Pulmonary artery endothelial cell (primary cell): Measurements from ENCODE around the gene PARD6G. TPM values are rescaled to one million over a fixed set of nuclear protein-coding genes. Genes with fewer than 3 reads are reported as not detected.
"Not testable (repeated sequence)": the region's sequence is repeated elsewhere in the genome, so short reads cannot be mapped to it uniquely, and the experiment has no call there.

Experiments used
- DNase-seq: peaks from one replicate; pipeline ENCODE4 v3.0.0-alpha.2; 2011; ENCODE audit warnings: low read depth, low spot score
- total RNA-seq: library from RNA; depleted of rRNA; stranded (reverse); fragments of >200 nt; gene quantifications from 2 replicates; pipeline ENCODE4 v1.2.3, GENCODE V29; 2014

Gene PARD6G, protein sequence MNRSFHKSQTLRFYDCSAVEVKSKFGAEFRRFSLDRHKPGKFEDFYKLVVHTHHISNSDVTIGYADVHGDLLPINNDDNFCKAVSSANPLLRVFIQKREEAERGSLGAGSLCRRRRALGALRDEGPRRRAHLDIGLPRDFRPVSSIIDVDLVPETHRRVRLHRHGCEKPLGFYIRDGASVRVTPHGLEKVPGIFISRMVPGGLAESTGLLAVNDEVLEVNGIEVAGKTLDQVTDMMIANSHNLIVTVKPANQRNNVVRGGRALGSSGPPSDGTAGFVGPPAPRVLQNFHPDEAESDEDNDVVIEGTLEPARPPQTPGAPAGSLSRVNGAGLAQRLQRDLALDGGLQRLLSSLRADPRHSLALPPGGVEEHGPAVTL
- total RNA-seq, result 0.56 and 0.99 TPM in 2 replicates

DNA sequence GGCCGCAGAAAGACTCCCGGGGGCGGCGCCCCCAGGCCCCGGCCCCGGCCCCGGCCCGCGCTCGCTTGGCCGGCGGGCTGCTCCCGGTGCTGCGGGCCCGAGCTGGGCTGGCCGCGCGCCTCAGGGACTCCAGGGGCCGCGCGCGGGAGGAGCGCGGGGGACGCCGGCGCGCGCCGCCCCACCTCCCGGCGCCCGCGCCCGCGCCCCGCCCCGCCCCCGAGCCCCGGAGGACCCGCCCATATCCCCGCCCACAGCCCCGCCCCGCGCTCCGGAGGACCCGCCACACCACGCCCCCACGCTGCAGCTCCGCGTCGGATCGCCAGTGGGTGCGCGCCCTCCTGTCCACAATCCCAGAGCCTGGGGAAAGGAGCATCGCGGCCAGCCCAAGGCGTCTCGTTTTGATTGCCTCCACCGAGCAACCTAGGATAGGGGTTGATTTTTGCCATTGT is at the start of gene PARD6G:
Gene PARD6G, minus strand, starts transcription at position 122 of the 449 bp plus-strand sequence. CDS start 166 bp downstream, outside the sequence.
- no peak for DNase-seq

- not testable (repeated sequence) for DNase-seq
Measured at GRCh38 chr18:80262241-80263033, 15.1 kb upstream of the PARD6G start.

- no peak for DNase-seq
Measured at GRCh38 chr18:80259610-80260009, 12.3 kb upstream of the PARD6G start.

DNA sequence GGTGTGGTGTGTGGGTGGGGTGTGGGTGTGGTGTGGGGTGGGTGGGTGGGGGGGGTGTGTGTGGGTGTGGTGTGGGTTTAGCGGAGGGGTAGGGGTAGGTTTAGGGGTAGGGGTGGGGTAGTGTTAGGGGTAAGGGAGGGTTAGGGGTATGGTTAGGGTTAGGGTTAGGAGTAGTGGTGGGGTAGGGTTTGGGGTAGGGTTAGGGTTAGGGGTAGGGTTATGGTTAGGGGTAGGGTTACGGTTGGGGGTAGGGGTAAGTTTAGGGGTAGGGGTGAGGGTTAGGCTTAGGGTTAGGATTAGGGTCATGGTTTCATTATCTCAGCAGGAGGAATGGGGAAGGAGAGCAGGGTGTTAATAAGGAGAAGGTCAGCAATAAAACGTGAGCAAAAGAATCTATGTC is 11.3 kb upstream of the PARD6G start:
- no peak for DNase-seq

DNA sequence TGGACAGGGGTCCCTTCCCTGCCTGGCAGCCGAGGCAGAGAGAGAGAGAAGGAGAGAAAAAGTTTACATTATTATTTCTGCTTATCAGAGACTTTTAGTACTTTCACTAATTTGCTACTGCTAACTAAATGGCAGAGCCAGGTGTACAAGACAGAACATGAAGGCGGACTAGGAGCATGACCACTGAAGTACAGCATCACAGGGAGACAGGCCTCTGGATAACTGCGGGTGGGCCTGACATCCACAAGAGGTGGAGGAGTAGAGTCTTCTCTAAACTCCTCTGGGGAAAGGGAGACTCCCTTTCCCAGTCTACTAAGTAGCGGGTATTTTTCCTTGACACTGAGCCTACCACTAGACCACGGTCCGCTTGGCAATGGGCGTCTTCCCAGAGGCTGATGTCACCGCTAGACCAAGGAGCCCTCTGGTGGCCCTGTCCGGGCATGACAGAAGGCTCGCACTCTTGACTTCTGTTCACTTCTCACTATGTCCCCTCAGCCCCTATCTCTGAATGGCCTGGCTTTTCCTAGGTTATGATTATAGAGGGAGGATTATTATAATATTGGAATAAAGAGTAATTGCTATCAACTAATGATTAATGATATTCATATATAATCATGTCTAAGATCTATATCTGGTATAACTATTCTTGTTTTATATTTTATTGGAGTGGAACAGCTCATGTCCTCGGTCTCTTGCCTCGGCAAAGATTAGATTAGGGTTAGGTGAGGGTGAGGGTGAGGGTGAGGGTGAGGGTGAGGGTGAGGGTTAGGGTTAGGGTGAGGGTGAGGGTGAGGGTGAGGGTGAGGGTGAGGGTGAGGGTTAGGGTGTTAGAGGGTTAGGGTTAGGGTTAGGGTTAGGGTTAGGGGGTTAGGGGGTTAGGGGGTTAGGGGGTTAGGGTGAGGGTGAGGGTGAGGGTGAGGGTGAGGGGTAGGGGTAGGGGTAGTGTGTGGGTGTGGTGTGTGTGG is 10.5 kb upstream of the PARD6G start:
- peak; percentile 7 for DNase-seq

GRCh38 chr18:80254971-80255500 is 7.7 kb upstream of the PARD6G start:
- no peak for DNase-seq

GRCh38 chr18:80253871-80254492 is 6.7 kb upstream of the PARD6G start:
- DNase-seq, result no peak

GRCh38 chr18:80253236-80253635 is 5.9 kb upstream of the PARD6G start:
- no peak for DNase-seq

DNA sequence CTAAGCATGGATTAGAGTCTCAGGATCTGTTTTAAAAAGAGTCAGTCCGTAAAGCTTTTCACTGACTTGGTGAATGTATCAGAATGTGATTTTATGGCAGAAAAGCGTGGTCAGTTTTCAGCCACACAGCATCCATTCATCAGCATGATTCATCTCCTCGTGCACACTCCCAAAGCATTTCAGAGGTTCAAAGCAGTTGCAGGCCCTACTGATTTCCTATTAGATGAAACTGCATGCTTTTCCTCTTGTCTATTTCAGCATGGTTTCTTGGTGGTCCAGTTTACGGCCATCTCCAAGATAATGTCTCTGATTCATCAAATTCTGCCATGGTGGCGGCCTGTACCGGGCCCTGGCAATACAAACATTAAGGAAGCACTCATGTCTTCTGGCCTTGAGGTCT is 4.8 kb upstream of the PARD6G start:
- DNase-seq, result no peak

GRCh38 chr18:80251700-80252099 is 4.4 kb upstream of the PARD6G start:
- no peak for DNase-seq

- DNase-seq, result no peak
Measured at GRCh38 chr18:80250740-80251364, 3.5 kb upstream of the PARD6G start.

DNA sequence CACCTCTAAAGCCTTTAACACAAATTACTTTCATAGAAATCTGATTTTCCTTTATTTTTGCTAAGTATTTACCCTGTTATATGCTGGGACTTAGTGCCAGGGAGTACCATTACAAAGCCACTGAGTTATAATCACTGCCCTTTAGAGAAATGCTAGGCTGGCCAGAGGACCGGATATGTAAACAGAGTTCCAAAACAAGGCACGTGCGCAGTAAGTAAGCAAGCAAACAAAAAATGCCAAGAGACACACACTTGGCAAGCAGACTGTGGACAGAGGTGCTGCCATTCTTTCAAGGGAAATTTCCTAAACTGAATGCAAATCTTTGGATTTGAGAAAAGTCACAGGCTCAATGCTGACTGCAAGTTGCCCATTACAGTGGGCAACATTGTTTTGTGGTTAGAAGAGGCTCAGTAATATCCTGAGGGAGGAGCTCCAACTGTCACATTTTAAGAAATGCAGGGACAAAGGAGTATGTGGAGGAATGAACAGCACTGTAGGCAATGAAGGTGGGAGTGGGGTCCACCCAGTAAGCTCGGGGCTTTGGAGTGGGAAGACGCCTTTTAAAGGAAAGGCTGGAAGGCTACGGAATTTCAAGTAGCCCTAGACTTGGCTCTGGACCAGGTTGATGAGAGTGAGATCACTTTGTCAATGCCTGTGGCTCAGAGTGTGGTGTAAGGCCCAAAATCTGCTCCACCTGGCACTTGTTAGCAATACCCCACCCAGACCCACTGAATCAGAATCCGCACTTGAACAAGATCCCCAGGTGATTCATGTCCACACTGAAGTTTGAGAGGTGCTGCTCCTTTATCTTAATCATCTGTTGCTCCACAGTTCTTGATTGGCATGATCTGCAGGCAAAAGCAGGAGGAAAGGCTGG is 2.1 kb upstream of the PARD6G start:
- DNase-seq, result no peak

DNA sequence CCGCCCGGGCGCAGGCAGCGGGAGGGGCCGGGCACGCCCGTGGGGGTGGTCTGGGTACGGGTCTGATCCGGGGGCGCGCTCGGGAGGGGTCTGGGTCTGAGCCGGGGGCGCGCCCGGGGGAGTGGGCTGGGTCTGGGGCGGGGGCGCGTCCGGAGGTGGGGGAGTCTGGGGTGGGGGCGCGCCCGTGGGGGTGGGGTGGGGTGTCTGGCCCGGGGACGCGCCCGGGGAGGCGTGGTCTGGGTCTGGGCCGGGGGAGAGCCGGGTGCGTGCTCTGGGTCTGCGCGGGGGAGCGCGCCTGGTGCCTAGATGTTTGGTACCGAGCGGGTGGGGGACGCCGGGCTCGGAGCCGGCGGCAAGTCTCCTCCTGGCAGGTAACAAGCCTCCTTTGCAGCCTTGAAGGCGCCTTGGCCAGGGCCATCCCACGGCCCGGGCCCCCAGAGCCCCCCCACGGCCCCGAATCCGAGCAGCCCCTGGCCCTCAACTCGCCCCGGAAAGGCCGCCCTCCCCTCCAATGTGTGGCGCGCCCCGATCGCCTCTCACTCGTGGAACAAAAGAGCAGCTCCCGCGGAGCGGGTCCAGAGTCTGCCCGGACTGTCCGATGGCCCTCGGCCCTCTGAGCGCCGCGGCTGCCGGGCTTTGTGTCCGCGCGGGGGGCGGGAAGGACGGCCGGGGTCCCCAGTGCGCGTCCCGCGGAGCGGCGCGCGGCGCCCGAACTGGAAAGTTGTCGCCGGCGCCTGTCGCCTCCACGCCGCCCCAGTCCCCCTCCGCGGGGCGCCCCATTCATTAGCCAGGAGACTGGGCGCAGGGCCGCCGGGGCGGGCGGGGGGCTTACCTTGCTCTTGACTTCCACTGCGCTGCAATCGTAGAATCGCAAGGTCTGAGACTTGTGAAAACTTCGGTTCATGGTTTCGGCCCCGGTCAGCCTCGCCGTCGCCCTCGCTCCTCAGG is 595 bp downstream of the PARD6G start:
- no peak for DNase-seq

GRCh38 chr18:80245781-80246444 is 1.4 kb downstream of the PARD6G start:
- no peak for DNase-seq

DNA sequence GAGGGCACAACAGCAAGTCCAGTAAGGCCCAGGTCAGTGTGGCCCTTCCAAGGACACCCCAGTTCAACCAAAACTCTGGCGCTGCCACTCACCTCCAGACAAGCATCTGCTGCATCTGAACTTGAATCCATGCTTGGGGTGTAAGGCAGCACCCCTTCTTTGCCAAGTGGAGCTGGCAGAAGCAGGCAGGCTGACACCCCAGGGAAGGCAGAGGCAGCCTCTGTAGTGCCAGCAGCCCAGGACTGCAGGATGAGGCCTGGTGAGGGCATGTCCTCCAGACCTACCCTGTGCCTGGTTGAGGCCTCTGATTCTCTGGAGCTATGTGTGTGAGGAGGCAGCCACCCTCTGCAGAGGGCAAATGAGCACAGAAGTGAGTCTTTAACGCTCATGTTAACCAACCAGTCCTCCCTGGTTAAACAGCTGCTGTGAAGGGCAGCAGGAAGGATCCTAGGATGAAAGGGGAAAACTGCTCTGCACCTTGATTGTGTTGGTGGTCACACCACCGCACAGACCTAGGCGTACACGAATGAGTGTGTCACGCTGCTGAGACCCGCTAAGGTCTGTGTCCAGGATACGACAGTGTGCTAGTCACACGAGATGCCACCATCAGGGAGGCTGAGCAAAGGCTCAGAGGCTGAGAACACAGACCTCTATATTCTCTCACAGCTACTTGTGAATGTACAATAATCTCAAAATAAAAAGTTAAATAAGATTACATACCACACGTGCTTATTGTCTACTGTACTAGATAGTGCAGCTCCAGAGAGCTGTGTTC is 2.2 kb downstream of the PARD6G start:
- no peak for DNase-seq

- no peak for DNase-seq
Measured at GRCh38 chr18:80244167-80244566, 3.1 kb downstream of the PARD6G start.

GRCh38 chr18:80243204-80243603 is 4.1 kb downstream of the PARD6G start:
- DNase-seq, result no peak
